GM19099 (cell line): ENCODE data around the gene EMD.

Experiments
- POLR2A ChIP-seq: IDR thresholded peaks from 3 replicates; pipeline ENCODE4 v1.6.1; 2011; ENCODE audit warnings: low read depth; ENCODE audit not compliant: insufficient read length; ENCODE audit errors: extremely low read depth

EMD gene

DNA sequence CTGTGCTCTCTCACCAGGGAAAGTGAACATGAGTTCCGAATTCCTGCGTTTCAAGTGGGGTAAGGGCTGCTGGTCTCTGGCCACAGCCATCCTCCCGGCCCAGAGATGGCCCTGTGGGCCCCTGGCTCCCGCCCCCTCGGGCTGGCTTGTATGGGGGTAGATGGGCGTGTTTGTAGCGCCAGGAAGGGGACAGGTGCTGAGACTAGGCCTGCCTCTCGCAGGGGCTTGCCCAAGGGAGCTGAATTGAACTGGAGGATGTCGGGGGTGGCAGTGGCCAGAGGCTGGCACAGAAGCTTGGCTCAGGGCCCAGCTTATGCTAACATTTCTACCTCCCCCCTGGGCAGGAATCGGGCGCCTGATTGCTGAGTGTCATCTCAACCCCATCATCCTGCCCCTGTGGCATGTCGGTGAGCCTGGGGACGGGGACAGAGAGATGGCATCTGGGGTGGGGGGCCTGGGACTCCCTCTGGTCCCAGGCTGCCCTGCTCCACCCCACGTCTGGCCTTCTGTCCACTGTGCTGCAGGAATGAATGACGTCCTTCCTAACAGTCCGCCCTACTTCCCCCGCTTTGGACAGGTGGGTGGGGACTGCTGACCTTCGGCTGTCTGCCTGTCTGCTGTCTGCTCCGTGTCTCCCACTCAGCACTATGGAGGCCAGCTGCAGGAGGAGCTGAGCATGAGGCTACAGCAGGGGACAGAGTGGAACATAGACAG lies 40.8 kb downstream of the EMD start:
- no peak for TF ChIP-seq POLR2A

DNA sequence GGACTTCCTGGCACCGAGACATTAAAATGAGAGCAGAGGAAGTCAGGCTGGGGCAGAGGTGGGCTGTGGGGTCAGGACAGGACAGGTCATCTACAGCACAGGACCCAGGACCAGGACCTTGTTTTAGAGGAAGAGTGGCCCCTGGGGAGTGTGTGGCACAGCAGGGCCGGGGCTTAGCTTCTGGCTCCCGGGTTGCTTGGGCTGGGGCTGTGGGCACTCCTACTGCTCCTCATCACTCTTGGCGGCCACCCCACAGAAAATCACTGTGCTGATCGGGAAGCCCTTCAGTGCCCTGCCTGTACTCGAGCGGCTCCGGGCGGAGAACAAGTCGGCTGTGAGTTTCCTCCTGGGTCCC lies 41.3 kb downstream of the EMD start:
- TF ChIP-seq POLR2A: no peak

DNA sequence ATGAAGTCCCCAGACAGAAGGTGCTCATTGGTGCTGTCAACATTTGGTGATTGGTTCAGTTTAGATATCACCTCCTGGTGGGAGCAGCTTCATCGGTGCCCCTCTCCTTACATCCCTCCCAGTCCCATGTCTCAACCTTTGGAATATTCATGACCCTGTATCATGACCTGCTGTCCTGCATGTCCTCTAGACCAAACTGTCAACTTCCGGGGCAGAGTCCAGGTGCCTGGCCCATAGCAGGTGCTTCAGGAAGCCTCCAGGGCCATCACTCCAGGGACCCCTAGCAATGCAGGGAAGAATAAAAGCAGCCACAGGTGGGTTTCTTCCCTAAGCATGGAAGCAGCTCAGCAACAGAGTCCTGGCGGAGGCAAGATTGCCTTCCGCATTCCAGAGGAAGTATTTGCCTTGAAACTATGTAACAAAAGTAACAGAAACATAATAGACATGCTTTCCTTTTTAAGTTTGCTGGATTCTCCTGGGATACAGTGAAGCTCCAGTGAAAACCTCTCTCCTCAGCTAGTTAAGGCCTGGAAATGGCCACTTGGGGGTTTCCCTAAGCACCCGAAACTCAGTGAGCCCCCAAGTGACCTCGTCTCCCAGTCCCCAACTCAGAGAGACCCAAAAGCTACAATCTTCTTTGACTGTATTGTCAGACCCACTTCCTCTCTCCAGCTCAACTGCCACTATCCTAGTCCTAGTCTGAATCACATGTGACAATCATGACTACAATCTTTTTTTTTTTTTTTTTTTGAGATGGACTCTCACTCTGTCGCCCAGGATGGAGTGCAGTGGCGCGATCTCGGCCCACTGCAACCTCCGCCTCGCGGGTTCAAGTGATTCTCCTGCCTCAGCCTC lies 48.0 kb downstream of the EMD start:
- TF ChIP-seq POLR2A: no peak

DNA sequence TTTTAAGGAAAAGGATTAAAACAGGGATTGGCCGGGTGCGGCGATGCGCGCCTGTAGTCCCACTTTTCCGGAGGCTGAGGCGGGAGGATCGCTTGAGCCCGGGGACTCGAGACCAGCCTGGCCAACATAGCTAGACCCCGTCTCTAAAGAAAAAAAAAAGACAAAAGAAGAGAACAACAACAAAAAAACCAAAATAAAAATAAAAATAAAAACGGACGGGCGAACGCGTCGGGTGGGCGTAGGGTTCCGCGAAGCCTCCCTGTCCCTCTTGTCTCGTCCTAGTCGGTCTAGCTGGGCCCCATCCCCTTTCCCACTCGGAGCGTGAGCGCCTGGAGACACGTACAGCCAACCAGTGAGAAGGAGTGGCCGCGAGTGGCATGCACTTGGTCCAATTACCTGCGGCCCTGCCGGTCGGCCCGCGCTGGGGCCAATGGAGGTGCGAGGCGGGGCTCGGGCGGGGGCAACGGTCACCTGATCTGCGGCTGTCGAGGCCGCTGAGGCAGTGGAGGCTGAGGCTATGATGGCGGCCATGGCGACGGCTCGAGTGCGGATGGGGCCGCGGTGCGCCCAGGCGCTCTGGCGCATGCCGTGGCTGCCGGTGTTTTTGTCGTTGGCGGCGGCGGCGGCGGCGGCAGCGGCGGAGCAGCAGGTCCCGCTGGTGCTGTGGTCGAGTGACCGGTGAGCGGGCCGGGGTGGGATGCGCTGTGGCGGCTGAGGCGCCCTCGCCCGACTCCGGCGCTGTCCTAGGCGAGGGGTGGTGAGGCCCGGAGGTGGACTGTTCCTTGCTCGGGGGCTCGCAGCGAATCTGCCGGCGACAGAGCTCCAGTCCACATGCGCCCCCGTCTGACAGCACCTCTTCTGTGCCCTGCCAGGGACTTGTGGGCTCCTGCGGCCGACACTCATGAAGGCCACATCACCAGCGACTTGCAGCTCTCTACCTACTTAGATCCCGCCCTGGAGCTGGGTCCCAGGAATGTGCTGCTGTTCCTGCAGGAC lies 49.4 kb downstream of the EMD start, which contains the start of gene ATP6AP1:
TSS of gene ATP6AP1 (plus strand) at position 502 of the 996 bp plus-strand sequence. CDS start at position 518, 16 bp downstream.
- TF ChIP-seq POLR2A: peak; percentile 62

DNA sequence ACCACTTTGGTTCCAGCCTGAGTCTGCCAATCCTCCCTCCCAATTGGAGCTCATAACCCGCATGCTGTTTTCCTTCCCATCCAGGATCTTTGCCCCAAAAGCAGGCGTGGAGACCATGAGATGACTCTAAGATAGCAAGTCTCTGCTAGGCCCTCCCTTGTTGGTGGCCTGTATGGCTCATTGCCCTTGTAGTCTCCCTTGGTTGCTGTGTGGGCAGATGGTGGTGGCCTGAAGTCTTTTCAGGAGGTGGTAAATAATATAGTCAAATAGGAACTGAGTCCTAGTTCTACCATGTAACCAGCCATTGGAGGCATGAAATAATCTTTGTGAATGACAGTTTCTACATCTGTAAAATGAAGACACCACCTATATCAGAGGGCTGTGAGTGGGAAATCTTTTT lies 50.6 kb downstream of the EMD start:
- no peak for TF ChIP-seq POLR2A

DNA sequence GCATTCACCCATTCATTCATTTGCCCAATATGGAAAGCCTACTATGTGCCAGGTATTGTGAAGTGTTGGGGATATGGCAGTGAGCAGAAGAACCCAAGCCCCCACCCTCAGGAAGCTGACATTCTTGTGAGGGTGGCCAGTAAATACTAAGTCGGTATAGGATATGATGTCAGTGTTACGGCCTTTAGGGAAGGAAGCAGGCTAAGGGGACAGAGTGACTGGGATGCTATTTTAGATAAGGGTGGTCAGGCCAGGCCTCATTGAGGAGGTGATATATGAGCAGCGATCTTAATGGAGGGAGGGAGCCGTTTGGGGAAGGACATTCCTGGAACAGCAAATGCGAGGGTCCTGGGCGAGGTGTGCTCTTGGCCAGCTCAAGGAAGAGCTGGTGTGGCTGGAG lies 51.4 kb downstream of the EMD start:
- TF ChIP-seq POLR2A: no peak

DNA sequence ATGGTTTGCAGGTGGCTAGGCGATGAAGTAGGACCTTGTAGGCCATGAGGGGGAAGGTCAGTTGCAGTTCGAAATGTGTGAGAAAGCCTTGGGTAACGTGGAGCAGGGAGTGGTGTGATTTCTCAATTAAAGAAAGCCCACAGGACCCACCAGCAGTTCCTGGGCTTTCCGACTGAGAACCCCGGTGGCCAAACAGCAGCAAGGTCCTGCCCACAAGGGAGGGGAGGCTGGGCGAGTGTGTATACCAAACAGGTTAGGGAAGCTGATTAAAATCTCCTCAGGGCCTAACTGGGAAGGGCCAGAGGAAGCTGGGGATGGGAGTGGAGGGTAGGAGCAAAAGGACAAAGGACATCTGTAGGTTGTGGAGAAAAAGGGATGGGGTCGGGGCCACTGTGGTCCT lies 51.8 kb downstream of the EMD start:
- TF ChIP-seq POLR2A: no peak
